Neural cell (in vitro differentiated cells): ENCODE data around the gene ECM2. TPM values are rescaled to one million over a fixed set of nuclear protein-coding genes. Genes with fewer than 3 reads are reported as not detected.

Source experiments
- H2AFZ ChIP-seq: fragments of 200-600, 300-800 bp; sonication (generic), shearing (Covaris generic); 2 replicates; pipeline ENCODE4 v1.6.0; 2014; ENCODE audit warnings: low read depth, mild to moderate bottlenecking, antibody characterized with exemption, low read length, moderate library complexity
- H3F3A ChIP-seq: fragments of 200-600 bp; shearing (Covaris generic); 2 replicates; pipeline ENCODE4 v1.6.1; 2016; ENCODE audit warnings: mild to moderate bottlenecking, moderate library complexity, mixed read lengths, antibody characterized with exemption, low read length; ENCODE audit not compliant: insufficient read depth, poor library complexity, severe bottlenecking
- H3K27ac ChIP-seq: fragments of 200-600, 300-800 bp; sonication (generic), shearing (Covaris generic); 2 replicates; pipeline ENCODE4 v1.5.1; 2014; ENCODE audit warnings: mild to moderate bottlenecking, low read length, moderate library complexity
- H3K27me3 ChIP-seq: fragments of 300-800, 200-600 bp; sonication (generic), shearing (Covaris generic); 2 replicates; pipeline ENCODE4 v1.6.0; 2014; ENCODE audit warnings: mild to moderate bottlenecking, low read depth, low read length, moderate library complexity; ENCODE audit not compliant: insufficient read depth
- H3K36me3 ChIP-seq: fragments of 300-800, 200-600 bp; sonication (generic), shearing (Covaris generic); 2 replicates; pipeline ENCODE4 v1.5.1; 2014; ENCODE audit warnings: mild to moderate bottlenecking, antibody characterized with exemption, low read length, moderate library complexity; ENCODE audit not compliant: insufficient read depth
- H3K4me2 ChIP-seq: fragments of 300-800, 200-600 bp; sonication (generic), shearing (Covaris generic); 2 replicates; pipeline ENCODE4 v1.6.0; 2014; ENCODE audit warnings: mild to moderate bottlenecking, low read length
- H3K4me3 ChIP-seq: fragments of 300-800, 200-600 bp; sonication (generic), shearing (Covaris generic); 2 replicates; pipeline ENCODE4 v1.5.1; 2014; ENCODE audit warnings: mild to moderate bottlenecking, low read length, moderate library complexity
- H3K79me2 ChIP-seq: fragments of 200-600 bp; shearing (Covaris generic); replicated peaks from 2 replicates; pipeline ENCODE4 v1.6.0; 2014; ENCODE audit warnings: mild to moderate bottlenecking, low read length, moderate library complexity; ENCODE audit not compliant: insufficient read depth
- H3K9ac ChIP-seq: fragments of 300-800, 200-600 bp; sonication (generic), shearing (Covaris generic); 2 replicates; pipeline ENCODE4 v1.6.1; 2016; ENCODE audit warnings: mild to moderate bottlenecking, low read length, mixed read lengths
- H3K9me2 ChIP-seq: fragments of 200-600 bp; shearing (Covaris generic); 2 replicates; pipeline ENCODE4 v1.6.1; 2016; ENCODE audit warnings: mild to moderate bottlenecking, low read length, mixed read lengths; ENCODE audit not compliant: insufficient read depth
- H3K9me3 ChIP-seq: fragments of 200-600, 300-800 bp; sonication (generic), shearing (Covaris generic); 2 replicates; pipeline ENCODE4 v1.6.1; 2016; ENCODE audit warnings: mild to moderate bottlenecking, mixed run types, low read length, moderate library complexity, mixed read lengths
- H4K20me1 ChIP-seq: fragments of 200-600 bp; shearing (Covaris generic); 2 replicates; pipeline ENCODE4 v1.6.1; 2016; ENCODE audit warnings: mild to moderate bottlenecking, mixed run types; ENCODE audit not compliant: insufficient read depth
- EP300 ChIP-seq: fragments of 450-650 bp; conservative IDR thresholded peaks from 2 replicates; pipeline ENCODE4 v1.6.1; 2014; ENCODE audit warnings: antibody characterized with exemption, mild to moderate bottlenecking, moderate library complexity; ENCODE audit not compliant: poor library complexity, severe bottlenecking
- EZH2 ChIP-seq: fragments of 200-600, 300-800 bp; shearing (Covaris generic), sonication (generic); IDR thresholded peaks from 2 replicates; pipeline ENCODE4 v1.6.1; 2014; ENCODE audit warnings: antibody characterized with exemption, low read length, borderline replicate concordance, mild to moderate bottlenecking; ENCODE audit not compliant: insufficient read depth, poor library complexity, severe bottlenecking
- RAD21 ChIP-seq: fragments of 450-650 bp; conservative IDR thresholded peaks from 2 replicates; pipeline ENCODE4 v1.6.1; 2014; ENCODE audit warnings: antibody characterized with exemption, mild to moderate bottlenecking, moderate library complexity
- SMC3 ChIP-seq: fragments of 450-650 bp; conservative IDR thresholded peaks from 2 replicates; pipeline ENCODE4 v1.6.1; 2014; ENCODE audit warnings: antibody characterized with exemption, mild to moderate bottlenecking, moderate library complexity; ENCODE audit not compliant: poor library complexity
- TAF1 ChIP-seq: IDR thresholded peaks from 2 replicates; pipeline ENCODE4 v1.6.1; 2012; ENCODE audit warnings: low read depth
- polyA plus RNA-seq: library from polyadenylated mRNA; depleted of rRNA; stranded (reverse); fragments of >200 nt; gene quantifications from 2 replicates; pipeline ENCODE4 v1.2.3, GENCODE V29; 2014
- TF ChIP-seq, protein P1 (sequence below): IDR thresholded peaks from 2 replicates; pipeline ENCODE4 v1.6.1; 2012; ENCODE audit warnings: borderline replicate concordance
- TF ChIP-seq, protein P2 (sequence below): fragments of 450-650 bp; IDR thresholded peaks from 2 replicates; pipeline ENCODE4 v1.5.1; 2014; ENCODE audit warnings: antibody characterized with exemption, mild to moderate bottlenecking, moderate library complexity; ENCODE audit not compliant: poor library complexity, severe bottlenecking

The ECM2 gene
- polyA plus RNA-seq, 1 donor from 2014 or later, result not detected

DNA sequence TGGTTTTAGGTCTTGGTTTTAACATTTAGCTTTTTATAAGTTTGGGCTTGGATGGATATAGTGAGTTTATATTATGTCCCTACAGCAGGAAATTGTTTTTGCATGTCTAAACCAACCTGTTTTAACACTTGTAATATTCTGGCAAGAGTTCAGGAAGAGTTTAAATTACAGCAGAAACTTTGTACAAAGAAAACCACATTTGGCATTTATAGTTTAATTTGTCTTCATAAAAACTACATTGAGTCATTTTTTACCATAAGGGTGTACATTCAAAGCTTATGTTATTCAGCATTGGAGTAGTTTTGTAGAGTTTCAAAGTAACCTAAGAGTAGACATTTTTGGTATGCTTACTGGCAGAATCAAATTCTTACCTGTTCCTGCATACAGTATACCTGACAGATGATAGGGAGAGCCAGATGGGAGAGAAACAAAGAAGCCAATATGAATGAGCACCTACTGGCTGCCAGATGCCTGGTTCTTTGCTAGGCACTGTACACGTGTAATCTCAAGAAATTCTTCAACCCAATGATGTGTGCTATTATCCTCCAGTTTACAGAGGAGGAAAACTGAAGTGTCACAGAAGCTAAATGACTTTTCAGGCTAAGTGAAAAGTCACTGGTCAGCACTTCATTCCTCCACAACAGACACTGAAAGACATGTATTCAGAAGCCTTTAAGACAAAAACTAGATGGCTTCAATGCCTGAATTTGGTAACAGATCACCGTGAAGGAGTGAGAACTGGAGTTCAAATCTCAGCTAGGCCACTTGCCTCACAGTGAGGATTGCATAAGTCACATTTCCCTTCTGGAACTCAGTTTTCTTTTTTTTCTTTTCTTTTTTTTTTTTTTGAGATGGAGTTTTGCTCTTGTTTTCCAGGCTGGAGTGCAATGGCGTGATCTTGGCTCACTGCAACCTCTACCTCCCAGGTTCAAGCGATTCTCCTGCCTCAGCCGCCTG is 25.9 kb upstream of the ECM2 start:
- Histone ChIP-seq H3K27me3 (no peaks in the 10 kb centered on the region), H3F3A (no peaks in the 10 kb centered on the region), H3K9me3 (no peaks in the 10 kb centered on the region), H3K36me3 (no peaks in the 10 kb centered on the region), H3K79me2 (no peaks in the 10 kb centered on the region), H4K20me1 (no peaks in the 10 kb centered on the region), H3K9me2 (no peaks in the 10 kb centered on the region), H3K9ac (no peak overlapping the region), H3K27ac (no peak overlapping the region), H3K4me3 (no peak overlapping the region), H2AFZ (no peak overlapping the region), H3K4me2 (no peak overlapping the region)
- TF ChIP-seq EZH2 (no peak), TAF1 (no peak), SMC3 (no peak)
- TF ChIP-seq, protein P1, sequence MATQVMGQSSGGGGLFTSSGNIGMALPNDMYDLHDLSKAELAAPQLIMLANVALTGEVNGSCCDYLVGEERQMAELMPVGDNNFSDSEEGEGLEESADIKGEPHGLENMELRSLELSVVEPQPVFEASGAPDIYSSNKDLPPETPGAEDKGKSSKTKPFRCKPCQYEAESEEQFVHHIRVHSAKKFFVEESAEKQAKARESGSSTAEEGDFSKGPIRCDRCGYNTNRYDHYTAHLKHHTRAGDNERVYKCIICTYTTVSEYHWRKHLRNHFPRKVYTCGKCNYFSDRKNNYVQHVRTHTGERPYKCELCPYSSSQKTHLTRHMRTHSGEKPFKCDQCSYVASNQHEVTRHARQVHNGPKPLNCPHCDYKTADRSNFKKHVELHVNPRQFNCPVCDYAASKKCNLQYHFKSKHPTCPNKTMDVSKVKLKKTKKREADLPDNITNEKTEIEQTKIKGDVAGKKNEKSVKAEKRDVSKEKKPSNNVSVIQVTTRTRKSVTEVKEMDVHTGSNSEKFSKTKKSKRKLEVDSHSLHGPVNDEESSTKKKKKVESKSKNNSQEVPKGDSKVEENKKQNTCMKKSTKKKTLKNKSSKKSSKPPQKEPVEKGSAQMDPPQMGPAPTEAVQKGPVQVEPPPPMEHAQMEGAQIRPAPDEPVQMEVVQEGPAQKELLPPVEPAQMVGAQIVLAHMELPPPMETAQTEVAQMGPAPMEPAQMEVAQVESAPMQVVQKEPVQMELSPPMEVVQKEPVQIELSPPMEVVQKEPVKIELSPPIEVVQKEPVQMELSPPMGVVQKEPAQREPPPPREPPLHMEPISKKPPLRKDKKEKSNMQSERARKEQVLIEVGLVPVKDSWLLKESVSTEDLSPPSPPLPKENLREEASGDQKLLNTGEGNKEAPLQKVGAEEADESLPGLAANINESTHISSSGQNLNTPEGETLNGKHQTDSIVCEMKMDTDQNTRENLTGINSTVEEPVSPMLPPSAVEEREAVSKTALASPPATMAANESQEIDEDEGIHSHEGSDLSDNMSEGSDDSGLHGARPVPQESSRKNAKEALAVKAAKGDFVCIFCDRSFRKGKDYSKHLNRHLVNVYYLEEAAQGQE, result no peak
- TF ChIP-seq, protein P2, sequence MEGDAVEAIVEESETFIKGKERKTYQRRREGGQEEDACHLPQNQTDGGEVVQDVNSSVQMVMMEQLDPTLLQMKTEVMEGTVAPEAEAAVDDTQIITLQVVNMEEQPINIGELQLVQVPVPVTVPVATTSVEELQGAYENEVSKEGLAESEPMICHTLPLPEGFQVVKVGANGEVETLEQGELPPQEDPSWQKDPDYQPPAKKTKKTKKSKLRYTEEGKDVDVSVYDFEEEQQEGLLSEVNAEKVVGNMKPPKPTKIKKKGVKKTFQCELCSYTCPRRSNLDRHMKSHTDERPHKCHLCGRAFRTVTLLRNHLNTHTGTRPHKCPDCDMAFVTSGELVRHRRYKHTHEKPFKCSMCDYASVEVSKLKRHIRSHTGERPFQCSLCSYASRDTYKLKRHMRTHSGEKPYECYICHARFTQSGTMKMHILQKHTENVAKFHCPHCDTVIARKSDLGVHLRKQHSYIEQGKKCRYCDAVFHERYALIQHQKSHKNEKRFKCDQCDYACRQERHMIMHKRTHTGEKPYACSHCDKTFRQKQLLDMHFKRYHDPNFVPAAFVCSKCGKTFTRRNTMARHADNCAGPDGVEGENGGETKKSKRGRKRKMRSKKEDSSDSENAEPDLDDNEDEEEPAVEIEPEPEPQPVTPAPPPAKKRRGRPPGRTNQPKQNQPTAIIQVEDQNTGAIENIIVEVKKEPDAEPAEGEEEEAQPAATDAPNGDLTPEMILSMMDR, result no peak

DNA sequence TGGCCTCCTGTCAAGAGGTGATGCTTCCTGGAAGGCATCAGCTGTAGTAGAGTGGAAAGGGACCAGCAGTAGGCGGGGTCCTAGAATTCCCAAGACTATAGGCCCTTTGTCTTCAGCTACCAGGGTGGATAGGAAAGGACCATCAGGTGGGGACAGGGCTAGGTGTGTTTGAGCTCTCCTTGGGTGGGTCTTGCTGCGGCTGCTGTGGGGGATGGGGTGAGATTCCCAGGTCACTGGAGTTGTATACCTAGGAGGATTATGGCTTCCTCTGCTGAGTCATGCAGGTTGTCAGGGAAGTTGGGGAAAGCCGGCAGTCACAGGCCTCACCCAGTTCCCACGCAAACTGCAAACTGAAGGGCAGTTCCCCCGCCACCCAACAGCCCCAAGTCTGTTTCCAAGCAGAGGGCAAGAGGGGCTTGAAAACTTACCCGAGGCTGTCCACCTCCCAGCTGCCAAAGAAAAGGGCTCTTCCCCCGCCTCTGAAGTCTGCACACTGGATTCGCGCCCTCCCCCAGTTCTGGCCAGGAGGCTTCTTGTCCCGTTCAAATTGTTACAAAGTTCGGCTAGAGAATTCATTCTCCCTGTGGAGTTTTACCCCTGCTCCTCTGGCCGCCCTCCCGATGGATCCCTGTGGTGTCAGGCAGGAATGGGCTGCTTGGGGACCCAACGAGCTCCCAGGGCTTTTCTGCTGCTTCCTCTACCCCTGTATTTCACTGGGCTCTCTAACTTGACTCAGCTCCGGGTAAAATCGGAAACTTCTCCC is 23.0 kb upstream of the ECM2 start:
- H4K20me1 ChIP-seq, result no peaks in the 10 kb centered on the region
- H2AFZ ChIP-seq, result no peak overlapping the region
- H3K27ac ChIP-seq, result no peak overlapping the region
- H3K79me2 ChIP-seq, result no peaks in the 10 kb centered on the region
- TF ChIP-seq EP300, result no peak
- TF ChIP-seq, protein P2, result no peak
- TF ChIP-seq, protein P1, result no peak
- no peak for TF ChIP-seq RAD21
- no peak for TF ChIP-seq EZH2
- H3K9ac ChIP-seq, result no peak overlapping the region
- no peaks in the 10 kb centered on the region for H3K9me2 ChIP-seq
- H3K9me3 ChIP-seq, result no peaks in the 10 kb centered on the region
- H3F3A ChIP-seq, result no peaks in the 10 kb centered on the region
- H3K4me2 ChIP-seq, result no peak overlapping the region
- no peaks in the 10 kb centered on the region for H3K27me3 ChIP-seq
- H3K4me3 ChIP-seq, result no peak overlapping the region
- no peaks in the 10 kb centered on the region for H3K36me3 ChIP-seq
